GM21390 (cell line): ENCODE data around the gene ANKRD11.
A peak's percentile ranks its signal among the peaks of the same experiment; 100 is the strongest.

Source experiments
- ATAC-seq: cut with Tn5 transposase; IDR thresholded peaks from one replicate; pipeline ENCODE4 v1.9.1; 2021; ENCODE audit not compliant: unreplicated experiment

Gene ANKRD11

DNA sequence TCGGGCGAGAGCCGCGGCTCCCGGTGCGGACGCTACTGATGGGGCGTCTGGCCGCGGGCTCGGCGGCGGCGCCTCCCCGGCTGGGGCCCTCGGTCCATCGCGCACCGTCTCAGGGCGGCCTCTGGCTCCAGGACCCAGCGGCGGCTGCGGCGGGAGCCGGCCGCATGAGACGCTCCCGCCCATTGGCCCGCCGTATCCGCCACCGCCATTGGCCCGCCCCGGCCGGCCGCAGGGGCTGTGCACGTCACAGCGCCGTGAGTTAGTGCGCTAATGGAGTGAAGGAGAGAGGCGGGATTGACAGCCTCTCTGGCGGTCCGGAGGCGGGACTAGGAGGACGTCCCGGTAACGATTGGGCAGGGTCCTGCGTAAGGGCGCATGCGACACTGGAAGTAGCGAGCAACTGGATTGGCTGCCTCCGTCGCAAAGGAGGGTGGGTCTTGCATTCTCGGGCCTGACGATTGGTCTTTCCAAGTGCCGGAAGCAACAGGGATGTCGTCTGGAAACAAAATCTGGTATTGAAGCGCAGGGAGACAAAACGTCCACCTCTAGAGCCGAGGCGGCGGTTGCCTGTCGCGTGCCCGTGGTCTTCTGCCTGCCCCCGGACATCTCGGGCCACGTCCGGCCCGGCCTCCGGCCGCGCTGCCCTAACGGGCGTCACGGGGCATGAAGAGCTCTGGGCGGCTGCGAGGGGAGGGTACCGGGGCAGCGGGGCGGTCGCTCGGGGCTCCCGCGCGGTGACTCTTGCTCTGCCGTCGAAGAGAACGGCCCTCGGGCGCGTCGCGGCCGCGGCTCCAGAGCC lies at the start of gene ANKRD11:
Gene ANKRD11, minus strand, starts transcription at position 123 of the 799 bp plus-strand sequence. CDS start 173,542 bp downstream, outside the sequence.
- ATAC-seq = peak; percentile 81

DNA sequence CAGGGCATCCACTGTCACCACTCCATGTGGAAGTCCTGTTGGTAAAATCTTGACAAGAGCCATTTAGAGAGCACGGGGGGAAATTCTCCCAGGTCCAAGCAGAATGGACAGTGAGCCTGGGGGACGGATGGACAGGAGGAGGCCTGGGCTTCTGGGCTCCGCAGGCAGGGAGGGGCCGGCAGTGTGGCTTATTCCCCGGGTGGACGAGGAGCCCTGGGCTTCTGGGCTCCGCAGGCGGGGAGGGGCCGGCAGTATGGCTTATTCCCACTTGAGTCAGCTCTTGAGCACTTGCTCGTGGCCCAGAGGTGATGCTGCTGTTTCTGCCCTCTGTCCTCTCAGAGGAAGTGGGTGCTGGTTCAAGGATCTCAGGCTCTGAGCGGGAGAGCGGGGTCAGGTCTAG lies 47.9 kb upstream of the ANKRD11 start:
- ATAC-seq = no peak

DNA sequence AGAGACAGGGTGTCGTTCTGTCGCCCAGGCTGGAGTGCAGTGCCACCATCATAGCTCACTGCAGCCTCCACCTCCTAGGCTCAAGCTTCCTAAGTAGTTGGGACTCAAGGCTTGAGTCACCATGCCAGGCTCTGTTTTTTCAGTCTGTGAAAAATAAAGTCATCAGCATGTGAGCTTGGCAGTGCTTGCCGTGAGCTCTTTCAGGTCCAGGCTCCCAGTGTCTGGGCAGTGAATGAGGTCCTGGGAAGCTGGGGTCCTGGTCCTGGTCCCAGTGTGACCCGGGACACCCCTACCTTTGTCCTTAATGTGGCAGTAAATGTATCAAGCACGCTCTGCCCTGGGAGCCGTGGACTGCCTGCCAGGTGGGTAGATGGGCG lies 47.2 kb upstream of the ANKRD11 start:
- ATAC-seq = no peak

DNA sequence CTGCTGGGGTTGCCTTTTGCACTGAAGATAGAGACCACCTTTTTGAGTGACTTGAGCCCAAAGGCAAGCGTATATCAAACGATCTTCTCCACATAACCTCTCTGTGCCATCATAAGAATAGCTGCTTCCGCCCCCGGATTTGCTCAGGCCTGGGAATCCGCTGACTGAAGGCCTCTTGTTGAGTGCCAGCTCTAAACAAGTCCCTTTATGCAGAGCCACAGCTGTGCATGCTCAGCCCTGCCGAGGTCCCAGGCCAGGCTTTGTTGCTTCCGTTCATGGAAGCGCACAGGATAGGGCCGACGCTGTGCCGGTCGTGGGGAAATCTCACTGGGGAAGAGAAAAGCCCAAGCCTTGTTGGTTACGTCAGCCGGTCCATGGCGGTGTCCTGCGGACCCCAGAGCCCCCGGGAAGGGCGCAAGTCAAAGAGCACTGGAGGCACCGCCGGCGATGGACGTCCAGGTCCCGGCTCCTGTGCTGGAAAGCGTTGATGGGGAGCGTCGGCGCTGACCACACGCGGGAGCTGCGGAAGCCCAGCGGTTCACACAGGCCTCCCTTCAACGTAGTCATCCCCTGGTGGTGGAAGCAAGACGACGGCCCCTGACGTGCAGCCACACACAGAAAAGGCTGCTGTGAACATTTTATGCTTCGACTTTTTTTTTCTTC lies 46.7 kb upstream of the ANKRD11 start:
- ATAC-seq = no peak

DNA sequence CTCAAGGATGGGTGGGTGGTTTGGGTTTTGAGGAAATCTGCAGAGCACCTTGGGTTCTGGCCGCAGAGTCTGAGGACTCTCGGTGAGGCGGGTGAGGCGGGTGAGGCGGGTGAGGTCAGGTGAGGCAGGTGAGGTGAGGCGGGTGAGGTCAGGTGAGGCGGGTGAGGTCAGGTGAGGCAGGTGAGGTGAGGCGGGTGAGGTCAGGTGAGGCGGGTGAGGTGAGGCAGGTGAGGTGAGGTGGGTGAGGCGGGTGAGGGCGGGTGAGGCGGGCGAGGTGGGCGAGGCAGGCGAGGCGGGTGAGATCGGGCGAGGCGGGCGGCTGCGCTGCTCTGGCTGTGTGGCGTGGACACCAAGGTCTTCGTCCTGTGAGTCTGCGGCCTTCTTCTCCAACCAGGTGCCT lies 46.0 kb upstream of the ANKRD11 start:
- ATAC-seq = no peak

DNA sequence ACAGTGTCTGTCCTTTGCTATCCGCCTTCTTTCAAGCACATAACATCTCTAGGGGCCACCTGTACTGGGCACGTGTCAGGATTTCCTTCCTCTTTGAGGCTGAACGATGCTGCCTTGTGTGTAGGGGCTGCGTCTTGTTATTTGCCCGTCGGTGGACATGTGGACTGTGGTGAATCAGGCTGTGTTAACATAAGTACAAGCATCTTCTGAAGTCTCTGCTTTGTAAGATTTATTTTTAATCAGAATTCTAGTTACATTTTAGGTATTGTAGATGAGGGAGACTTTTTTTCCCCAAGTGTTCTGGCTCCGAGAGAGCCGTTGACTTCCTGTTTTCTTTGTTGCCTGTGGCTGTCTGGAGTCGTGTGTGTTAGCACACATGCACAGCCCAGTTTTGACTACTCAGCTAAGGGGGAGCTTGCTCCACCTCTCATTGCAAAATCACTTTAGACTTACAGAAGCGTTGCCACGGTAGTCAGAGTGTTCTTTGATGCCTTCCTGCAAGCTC lies 43.9 kb upstream of the ANKRD11 start:
- no peak for ATAC-seq

DNA sequence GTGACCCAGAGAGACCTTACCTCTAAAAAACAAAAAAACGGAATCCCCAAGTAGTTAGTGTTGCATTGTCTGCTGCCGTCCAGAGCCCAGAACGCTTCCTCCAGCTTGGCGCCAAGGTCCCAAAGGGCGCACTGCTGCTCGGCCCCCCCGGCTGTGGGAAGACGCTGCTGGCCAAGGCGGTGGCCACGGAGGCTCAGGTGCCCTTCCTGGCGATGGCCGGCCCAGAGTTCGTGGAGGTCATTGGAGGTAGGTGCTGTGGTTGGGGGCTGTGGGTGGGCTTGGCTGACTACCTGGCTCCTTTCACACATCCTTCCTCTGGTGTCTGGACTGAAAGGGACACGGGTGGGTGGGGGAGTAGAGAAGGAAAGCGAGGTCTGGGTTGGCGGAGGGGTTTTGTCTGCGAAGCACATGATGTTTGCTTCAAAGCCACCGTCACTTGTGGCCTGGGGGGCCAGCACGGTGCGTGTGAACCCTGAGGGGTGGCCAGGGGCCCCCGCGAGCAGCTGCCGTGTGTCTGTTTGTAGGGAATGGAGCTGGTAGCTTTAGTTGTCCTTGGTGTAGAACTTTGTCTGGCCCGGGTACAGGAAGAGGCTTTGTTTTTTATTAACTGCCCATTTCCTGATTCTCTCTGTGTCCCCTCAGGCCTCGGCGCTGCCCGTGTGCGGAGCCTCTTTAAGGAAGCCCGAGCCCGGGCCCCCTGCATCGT lies 41.6 kb upstream of the ANKRD11 start:
- no peak for ATAC-seq

DNA sequence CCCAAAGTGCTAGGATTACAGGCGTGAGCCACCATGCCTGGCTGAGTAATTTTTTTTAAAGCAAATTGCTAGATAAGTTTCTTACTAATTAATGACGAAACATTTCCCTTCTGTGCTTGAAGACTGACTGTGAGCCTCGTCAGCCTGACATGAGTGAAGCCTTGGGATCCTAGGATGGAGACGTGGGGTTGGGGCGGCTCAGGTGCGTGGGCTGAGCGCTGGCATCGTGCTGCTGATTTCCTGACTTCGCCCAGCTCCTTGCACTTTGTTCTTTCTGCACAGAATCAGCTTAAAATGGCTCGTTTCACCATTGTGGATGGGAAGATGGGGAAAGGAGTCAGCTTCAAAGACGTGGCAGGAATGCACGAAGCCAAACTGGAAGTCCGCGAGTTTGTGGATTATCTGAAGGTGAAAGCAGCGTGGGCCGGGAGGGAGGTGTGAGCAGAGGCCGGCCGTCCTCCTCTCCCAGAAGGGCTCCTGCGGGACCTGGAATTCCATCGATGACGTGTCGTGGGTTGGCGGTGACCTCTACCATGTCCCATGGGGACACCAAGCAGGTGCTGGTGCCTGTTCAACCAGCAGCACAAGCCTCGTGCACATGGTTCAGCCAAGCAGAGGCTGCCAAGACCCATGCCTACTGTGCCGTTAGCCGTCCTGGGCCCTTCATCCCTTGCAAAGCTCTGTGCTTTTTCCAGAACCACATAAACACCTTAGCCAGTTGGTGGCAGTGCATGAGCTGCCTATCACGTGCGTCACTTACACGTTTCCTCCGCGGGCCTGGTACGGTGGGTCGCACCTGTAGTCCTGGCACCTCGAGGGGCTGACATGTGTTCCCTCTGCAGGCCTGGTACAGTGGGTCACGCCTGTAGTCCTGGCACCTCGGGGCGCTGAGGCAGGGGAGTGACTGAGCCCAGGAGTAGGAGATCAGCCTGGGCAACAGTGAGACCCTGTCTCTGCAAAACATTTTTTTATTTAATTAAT lies 40.3 kb upstream of the ANKRD11 start:
- no peak for ATAC-seq

DNA sequence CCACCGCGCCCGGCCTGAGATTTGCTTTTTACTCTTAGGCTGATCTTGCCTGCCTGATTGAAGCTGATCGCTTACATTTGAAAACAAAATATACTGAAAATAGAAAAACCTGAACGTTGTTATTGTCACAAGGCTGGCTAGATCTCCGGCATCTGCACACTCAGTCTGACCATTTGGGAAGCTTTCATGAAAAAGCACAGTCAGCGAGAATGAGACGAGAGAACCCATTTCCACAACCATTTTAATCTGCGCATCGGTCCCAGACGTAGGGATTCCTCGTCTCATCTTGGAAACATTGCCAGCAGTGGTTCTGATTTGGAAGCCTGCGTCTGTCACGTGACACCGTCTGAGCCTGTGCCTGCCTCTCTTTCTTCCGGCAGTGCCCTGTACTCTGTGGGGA lies 38.7 kb upstream of the ANKRD11 start:
- ATAC-seq = no peak

DNA sequence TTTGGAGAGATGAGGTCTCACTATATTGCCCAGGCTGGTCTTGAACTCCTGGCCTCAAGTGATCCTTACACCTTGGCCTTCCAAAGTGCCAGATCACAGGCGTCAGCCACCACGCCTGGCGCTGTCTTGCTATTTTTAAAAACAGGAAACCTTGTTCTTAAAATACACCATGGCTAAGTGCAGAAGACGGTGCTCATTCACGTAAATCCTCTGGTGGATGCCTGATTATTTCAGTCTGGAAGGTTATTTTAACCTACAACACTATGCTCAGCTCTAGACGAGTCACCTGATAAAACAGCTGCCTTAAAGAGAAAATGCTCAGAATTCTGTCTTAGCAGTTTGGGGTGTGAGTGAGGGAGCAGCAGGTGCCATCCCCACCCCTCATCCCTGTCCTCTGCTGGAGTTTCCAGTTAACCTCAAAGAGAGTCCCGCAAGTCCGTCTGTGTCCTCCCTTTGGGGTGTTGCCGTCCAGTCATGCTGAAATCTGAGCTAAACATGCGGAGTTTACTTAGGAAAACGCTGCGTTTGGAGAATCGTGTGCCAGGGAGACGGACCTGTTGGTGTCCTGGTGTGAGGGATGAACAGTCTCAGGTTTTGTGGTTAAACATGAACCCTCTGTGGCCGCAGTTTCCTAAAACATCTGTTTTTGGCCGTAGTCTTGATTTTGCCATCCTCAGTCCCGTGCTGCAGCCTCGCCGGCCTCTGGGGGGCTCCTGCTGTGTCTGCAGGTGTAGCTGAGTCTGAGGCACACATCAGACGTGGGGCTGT lies 35.0 kb upstream of the ANKRD11 start:
- ATAC-seq = no peak

DNA sequence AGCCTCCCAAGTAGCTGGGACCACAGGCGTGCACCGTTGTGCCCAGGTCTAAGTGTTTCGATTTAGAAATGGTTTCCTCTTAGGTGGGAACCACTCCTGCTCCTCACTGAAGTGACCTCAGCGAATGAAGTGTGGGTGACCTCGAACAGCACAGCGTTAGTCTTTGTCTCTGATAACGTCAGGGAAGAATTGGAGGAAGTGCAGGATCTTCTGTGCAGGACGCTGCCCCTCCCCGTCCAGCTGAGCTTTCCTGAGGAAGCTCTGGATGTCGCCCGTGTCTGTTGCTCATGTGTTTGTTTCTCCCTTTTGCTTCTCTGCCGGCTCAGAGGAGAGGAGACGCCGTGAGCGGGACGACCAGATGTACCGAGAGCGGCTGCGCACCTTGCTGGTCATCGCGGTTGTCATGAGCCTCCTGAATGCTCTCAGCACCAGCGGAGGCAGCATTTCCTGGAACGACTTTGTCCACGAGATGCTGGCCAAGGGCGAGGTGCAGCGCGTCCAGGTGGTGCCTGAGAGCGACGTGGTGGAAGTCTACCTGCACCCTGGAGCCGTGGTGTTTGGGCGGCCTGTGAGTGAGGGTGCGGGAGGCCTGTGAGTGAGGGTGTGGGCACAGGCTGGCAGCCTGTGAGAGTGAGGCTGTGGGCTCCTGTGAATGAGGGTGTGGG lies 33.5 kb upstream of the ANKRD11 start:
- ATAC-seq = no peak

DNA sequence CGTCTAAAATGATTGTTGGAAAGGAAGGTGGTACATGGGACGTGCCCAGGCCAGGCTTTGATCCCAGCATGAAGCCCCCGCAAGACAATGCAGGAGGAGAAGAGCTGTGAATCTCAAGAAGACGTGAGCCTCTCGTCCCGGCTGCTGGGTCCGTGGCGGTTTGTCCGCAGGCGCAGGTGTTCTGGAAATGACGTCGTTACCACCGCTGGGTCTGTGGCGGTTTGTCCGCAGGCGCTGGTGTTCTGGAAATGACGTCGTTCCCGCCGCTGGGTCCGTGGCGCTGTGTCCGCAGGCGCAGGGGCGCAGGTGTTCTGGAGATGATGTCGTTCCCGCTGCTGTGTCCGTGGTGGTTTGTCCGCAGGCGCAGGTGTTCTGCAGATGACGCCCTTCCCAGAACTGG lies 31.9 kb upstream of the ANKRD11 start:
- ATAC-seq = no peak

DNA sequence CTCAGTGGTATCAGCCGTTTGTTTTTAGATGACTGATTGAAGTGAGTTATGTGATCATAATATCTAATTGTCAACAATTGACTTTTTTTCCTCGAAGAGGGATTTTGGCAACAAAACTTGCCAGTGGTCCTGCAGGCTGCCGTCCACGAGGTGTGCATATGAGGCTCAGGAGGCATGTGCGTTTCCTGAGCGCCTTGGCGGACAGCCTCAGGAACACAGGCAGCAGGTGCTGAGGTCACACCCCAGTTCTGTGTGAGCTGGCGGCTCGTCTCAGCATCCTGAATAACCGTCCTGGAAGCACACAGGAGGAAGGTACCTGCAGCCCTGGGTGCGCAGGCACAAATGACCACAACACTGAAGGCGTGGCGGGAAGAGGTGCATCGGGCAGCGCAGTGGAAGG lies 29.5 kb upstream of the ANKRD11 start:
- no peak for ATAC-seq

DNA sequence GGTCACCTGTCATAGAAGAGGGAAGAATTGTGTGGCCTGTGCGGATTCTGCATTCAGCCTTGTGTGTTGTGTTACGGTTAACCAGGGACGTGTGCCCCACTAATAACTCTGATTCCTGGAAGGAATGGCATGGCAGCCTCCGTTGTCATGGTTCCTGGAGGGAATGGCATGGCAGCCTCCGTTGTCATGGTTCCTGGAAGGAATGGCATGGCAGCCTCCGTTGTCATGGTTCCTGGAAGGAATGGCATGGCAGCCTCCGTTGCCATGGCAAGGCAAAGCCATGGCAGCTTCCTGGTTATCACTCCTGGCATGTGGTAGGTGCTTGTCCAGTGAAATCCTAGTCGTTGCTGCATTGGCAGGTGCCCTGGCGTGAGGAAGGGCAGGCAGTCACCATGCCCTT lies 26.8 kb upstream of the ANKRD11 start:
- ATAC-seq = no peak

DNA sequence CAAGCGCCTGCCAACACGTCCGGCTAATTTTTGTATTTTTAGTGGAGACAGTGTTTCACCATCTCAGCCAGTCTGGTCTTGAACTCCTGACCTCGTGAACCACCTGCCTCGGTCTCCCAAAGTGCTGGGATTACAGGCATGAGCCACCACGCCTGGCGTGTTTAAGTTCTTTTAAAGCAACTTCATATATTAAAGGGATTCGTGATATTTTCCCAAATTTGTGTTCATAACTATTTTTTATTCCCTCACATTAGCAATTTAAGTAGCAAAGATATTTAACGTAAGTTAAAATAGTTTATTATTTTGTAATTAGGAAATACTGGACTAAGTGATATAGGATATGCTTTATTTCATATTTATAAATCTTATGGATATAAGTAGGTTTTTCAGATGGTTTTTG lies 22.1 kb upstream of the ANKRD11 start:
- ATAC-seq = no peak

DNA sequence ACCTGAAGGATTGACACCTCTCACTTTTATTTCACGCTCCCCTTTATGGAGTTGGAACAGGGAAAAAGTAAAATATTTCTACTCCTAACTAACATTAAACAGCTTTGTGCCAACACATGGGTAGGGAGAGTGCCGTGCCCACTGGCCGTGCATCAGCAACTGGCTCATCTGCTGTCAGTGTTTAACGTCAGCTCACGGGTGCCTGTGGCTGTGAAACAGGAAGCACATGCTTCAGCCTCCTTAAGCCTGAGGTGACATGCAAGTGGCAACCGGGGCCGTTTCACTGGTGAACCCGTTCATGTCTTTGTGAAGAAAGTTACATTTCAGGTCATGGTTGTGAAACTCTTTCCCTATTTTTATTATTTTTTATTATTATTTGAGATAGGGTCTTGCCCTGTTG lies 21.0 kb upstream of the ANKRD11 start:
- ATAC-seq = no peak

DNA sequence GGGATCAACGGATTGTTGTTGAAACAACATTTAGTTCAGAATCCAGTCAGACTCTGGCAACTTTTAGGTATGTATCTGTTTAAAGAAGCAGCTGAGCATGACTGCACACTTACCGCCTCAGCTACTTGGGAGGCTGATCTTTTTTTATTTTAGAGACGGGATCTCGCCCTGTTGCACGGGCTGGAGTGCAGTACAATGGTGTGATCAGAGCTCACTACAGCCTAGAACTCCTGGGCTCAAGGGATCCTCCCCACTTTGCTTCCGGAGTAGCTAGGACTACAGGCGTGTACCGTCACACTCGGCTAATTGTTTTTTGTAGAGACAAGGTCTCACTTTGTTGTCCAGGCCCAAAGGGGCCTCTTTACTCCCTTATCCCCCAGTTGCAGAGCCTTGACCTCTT lies 20.2 kb upstream of the ANKRD11 start:
- no peak for ATAC-seq

DNA sequence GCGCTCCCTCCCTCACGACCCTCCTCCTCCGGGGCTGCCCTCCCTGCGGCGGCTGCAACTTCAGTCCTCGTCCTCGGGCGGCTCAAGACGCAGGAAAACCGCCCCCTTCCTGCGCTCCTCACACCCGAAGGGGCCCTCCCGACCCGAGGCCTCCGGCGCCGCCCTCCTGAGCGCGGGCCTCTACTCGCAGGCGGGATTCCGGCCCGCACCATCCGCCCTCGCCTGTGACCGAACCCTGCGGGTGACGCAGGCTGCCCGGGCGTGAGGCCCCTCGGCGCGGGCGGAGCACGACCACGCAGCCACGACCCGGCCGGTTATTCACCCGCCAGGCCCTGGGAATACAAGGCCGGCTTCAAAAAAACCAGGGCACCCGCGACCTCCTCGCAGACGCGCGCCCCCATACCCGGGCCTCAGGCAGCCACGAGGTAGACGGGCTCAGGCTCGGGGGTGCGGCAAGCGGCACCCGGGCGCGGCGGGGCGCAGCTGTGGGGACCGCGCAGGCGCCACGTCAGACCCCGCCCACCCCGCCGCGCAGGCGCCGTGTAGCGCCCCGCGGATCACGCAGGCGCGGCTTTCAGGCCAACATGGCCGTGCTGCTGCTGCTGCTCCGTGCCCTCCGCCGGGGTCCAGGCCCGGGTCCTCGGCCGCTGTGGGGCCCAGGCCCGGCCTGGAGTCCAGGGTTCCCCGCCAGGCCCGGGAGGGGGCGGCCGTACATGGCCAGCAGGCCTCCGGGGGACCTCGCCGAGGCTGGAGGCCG lies 17.7 kb upstream of the ANKRD11 start, which contains the start of gene SPG7:
Gene SPG7, plus strand, starts transcription at position 570 of the 757 bp plus-strand sequence. Its CDS starts 15 bp downstream, at position 585.
- peak; percentile 68 for ATAC-seq
